ENCODE data around the gene ANKHD1.

- no peak for TF ChIP-seq EZH2 (IDR thresholded peaks at IDR 0.05; ENCODE audit: insufficient read depth, poor library complexity, severe bottlenecking)
- no peak for TF ChIP-seq EZH2phosphoT487 (IDR thresholded peaks at IDR 0.05; ENCODE audit: insufficient read depth, low read depth)
These were observed 168.4 kb downstream of the ANKHD1 start for GRCh38 chr5:140570058-140570457.
